ENCODE measurements around the gene SPECC1L.

SPECC1L gene

DNA sequence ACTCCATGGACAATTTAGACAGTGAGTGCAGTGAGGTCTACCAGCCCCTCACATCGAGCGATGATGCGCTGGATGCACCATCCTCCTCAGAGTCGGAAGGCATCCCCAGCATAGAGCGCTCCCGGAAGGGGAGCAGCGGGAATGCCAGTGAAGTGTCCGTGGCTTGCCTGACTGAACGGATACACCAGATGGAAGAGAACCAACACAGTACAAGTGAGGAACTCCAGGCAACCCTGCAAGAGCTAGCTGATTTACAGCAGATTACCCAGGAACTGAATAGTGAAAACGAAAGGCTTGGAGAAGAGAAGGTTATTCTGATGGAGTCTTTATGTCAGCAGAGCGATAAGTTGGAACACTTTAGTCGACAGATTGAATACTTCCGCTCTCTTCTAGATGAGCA, 51.4 kb downstream of the SPECC1L start:
- Histone ChIP-seq H3K9me3 (ENCODE audit: control insufficient read depth, low read length) (no peaks in the 10 kb centered on the region), H3K36me3 (ENCODE audit: control insufficient read depth, insufficient read depth, low read length) (peaks cover 3% of the 10 kb centered on the region), H3K4me1 (ENCODE audit: control insufficient read depth, insufficient read depth, low read length) (no peaks in the 10 kb centered on the region), H3K4me3 (ENCODE audit: low read length) (no peak overlapping the region), H3K27me3 (ENCODE audit: control insufficient read depth, insufficient read depth, low read length) (no peaks in the 10 kb centered on the region), H3K9ac (ENCODE audit: low read length) (no peak overlapping the region)

- Histone ChIP-seq H3K9me3 (ENCODE audit: control insufficient read depth, low read length) (no peaks in the 10 kb centered on the region), H3K36me3 (ENCODE audit: control insufficient read depth, insufficient read depth, low read length) (peaks cover 3% of the 10 kb centered on the region), H3K4me1 (ENCODE audit: control insufficient read depth, insufficient read depth, low read length) (no peaks in the 10 kb centered on the region)
Observed at GRCh38 chr22:24322522-24322921, 51.9 kb downstream of the SPECC1L start.

GRCh38 chr22:24323233-24323632, 52.6 kb downstream of the SPECC1L start:
- no peak overlapping the region for H3K9ac ChIP-seq (ENCODE audit: low read length)

More at GRCh38 chr22:24322522-24322921, 51.9 kb downstream of the SPECC1L start:
- Histone ChIP-seq H3K4me3 (ENCODE audit: low read length) (no peak overlapping the region), H3K9ac (ENCODE audit: low read length) (no peak overlapping the region), H3K27me3 (ENCODE audit: control insufficient read depth, insufficient read depth, low read length) (no peaks in the 10 kb centered on the region)

DNA sequence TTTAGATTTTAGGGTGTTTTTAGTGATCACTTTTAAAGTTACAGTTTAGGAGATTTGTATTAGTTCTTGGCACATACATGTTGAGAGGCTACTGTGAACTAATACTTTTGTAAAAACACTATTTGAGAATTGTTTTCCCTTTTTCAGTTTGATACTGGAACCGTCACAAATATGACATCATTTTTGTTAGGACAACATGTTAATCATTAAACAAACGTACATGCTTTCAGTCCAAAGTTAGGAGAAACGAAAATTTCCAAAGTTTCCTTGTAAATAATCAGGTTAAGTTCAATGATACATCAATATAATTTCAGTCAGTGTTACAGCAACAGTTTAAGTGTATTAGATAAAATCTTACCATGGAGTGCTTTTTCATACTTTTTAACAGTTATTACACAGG, 53.1 kb downstream of the SPECC1L start:
- Histone ChIP-seq H3K9ac (ENCODE audit: low read length) (no peak overlapping the region), H3K4me1 (ENCODE audit: control insufficient read depth, insufficient read depth, low read length) (no peaks in the 10 kb centered on the region), H3K9me3 (ENCODE audit: control insufficient read depth, low read length) (no peaks in the 10 kb centered on the region), H3K36me3 (ENCODE audit: control insufficient read depth, insufficient read depth, low read length) (peaks cover 3% of the 10 kb centered on the region), H3K27me3 (ENCODE audit: control insufficient read depth, insufficient read depth, low read length) (no peaks in the 10 kb centered on the region), H3K4me3 (ENCODE audit: low read length) (no peak overlapping the region)

More at GRCh38 chr22:24323233-24323632, 52.6 kb downstream of the SPECC1L start:
- H3K9me3 ChIP-seq (ENCODE audit: control insufficient read depth, low read length), result no peaks in the 10 kb centered on the region
- no peaks in the 10 kb centered on the region for H3K4me1 ChIP-seq (ENCODE audit: control insufficient read depth, insufficient read depth, low read length)
- H3K27me3 ChIP-seq (ENCODE audit: control insufficient read depth, insufficient read depth, low read length), result no peaks in the 10 kb centered on the region
- no peak overlapping the region for H3K4me3 ChIP-seq (ENCODE audit: low read length)
- H3K36me3 ChIP-seq (ENCODE audit: control insufficient read depth, insufficient read depth, low read length), result peaks cover 3% of the 10 kb centered on the region

GRCh38 chr22:24324137-24324536, 53.5 kb downstream of the SPECC1L start:
- no peak overlapping the region for H3K4me3 ChIP-seq (ENCODE audit: low read length)
- peaks cover 3% of the 10 kb centered on the region for H3K36me3 ChIP-seq (ENCODE audit: control insufficient read depth, insufficient read depth, low read length)
- H3K9me3 ChIP-seq (ENCODE audit: control insufficient read depth, low read length), result no peaks in the 10 kb centered on the region
- H3K4me1 ChIP-seq (ENCODE audit: control insufficient read depth, insufficient read depth, low read length), result no peaks in the 10 kb centered on the region
- no peaks in the 10 kb centered on the region for H3K27me3 ChIP-seq (ENCODE audit: control insufficient read depth, insufficient read depth, low read length)
- H3K9ac ChIP-seq (ENCODE audit: low read length), result no peak overlapping the region

- Histone ChIP-seq H3K4me3 (ENCODE audit: low read length) (no peak overlapping the region), H3K27me3 (ENCODE audit: control insufficient read depth, insufficient read depth, low read length) (no peaks in the 10 kb centered on the region), H3K36me3 (ENCODE audit: control insufficient read depth, insufficient read depth, low read length) (peaks cover 1% of the 10 kb centered on the region), H3K9me3 (ENCODE audit: control insufficient read depth, low read length) (no peaks in the 10 kb centered on the region), H3K4me1 (ENCODE audit: control insufficient read depth, insufficient read depth, low read length) (no peaks in the 10 kb centered on the region), H3K9ac (ENCODE audit: low read length) (no peak overlapping the region)
Observed at GRCh38 chr22:24325105-24325757, 54.6 kb downstream of the SPECC1L start.

- Histone ChIP-seq H3K4me3 (ENCODE audit: low read length) (no peak overlapping the region), H3K36me3 (ENCODE audit: control insufficient read depth, insufficient read depth, low read length) (peaks cover 8% of the 10 kb centered on the region), H3K27me3 (ENCODE audit: control insufficient read depth, insufficient read depth, low read length) (no peaks in the 10 kb centered on the region), H3K4me1 (ENCODE audit: control insufficient read depth, insufficient read depth, low read length) (no peaks in the 10 kb centered on the region), H3K9me3 (ENCODE audit: control insufficient read depth, low read length) (no peaks in the 10 kb centered on the region), H3K9ac (ENCODE audit: low read length) (no peak overlapping the region)
Observed at GRCh38 chr22:24326266-24326665, 55.6 kb downstream of the SPECC1L start.

- Histone ChIP-seq H3K9ac (ENCODE audit: low read length) (no peak overlapping the region), H3K4me1 (ENCODE audit: control insufficient read depth, insufficient read depth, low read length) (no peaks in the 10 kb centered on the region), H3K9me3 (ENCODE audit: control insufficient read depth, low read length) (no peaks in the 10 kb centered on the region), H3K36me3 (ENCODE audit: control insufficient read depth, insufficient read depth, low read length) (peaks cover 8% of the 10 kb centered on the region), H3K4me3 (ENCODE audit: low read length) (no peak overlapping the region), H3K27me3 (ENCODE audit: control insufficient read depth, insufficient read depth, low read length) (no peaks in the 10 kb centered on the region)
Observed at GRCh38 chr22:24327832-24328231, 57.2 kb downstream of the SPECC1L start.

DNA sequence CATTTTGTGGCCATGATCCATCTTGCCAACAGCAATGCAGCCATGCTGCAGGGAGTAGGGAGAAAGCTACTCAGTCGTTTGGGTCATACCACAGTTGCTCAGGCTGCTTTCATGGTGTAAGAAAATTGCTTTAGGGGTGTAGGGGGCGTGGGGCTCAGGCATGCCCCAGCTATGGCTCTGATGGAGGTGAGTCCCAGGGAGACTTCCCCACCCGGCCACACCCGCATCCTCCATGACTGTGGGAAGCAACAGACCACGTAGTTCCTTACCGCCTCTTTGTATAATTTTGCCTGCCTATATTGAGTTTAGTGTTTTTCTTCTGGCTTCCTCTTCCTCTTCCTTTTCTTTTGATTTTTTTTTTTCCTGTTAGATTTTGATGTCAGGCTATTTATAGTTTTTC, 58.8 kb downstream of the SPECC1L start:
- Histone ChIP-seq H3K4me3 (ENCODE audit: low read length) (no peak overlapping the region), H3K27me3 (ENCODE audit: control insufficient read depth, insufficient read depth, low read length) (no peaks in the 10 kb centered on the region), H3K9me3 (ENCODE audit: control insufficient read depth, low read length) (no peaks in the 10 kb centered on the region), H3K36me3 (ENCODE audit: control insufficient read depth, insufficient read depth, low read length) (peaks cover 8% of the 10 kb centered on the region), H3K4me1 (ENCODE audit: control insufficient read depth, insufficient read depth, low read length) (no peaks in the 10 kb centered on the region), H3K9ac (ENCODE audit: low read length) (no peak overlapping the region)

DNA sequence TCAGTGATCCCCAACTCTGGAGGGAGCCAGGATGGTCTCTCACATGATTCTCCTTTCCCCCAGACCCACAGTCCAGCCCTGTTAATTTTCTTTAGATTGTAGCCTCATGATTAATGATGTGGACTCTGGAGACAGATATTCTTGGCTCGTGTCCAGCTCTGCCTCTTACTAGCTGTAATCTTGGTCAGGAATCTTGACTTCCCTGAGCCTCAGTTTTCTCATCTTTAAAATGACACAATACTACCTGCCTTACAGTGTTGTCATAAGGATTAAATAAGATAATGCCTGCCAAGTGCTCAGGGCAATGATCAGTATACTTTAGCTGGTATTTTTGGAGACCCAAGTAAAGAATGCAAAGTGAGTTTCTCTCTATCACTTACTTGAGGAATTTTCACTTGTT, 60.0 kb downstream of the SPECC1L start:
- H3K36me3 ChIP-seq (ENCODE audit: control insufficient read depth, insufficient read depth, low read length), result peaks cover 8% of the 10 kb centered on the region
- no peak overlapping the region for H3K4me3 ChIP-seq (ENCODE audit: low read length)
- no peaks in the 10 kb centered on the region for H3K27me3 ChIP-seq (ENCODE audit: control insufficient read depth, insufficient read depth, low read length)
- H3K4me1 ChIP-seq (ENCODE audit: control insufficient read depth, insufficient read depth, low read length), result no peaks in the 10 kb centered on the region
- no peak overlapping the region for H3K9ac ChIP-seq (ENCODE audit: low read length)
- no peaks in the 10 kb centered on the region for H3K9me3 ChIP-seq (ENCODE audit: control insufficient read depth, low read length)

- Histone ChIP-seq H3K4me3 (ENCODE audit: low read length) (no peak overlapping the region), H3K9ac (ENCODE audit: low read length) (no peak overlapping the region), H3K4me1 (ENCODE audit: control insufficient read depth, insufficient read depth, low read length) (no peaks in the 10 kb centered on the region), H3K9me3 (ENCODE audit: control insufficient read depth, low read length) (no peaks in the 10 kb centered on the region), H3K27me3 (ENCODE audit: control insufficient read depth, insufficient read depth, low read length) (no peaks in the 10 kb centered on the region), H3K36me3 (ENCODE audit: control insufficient read depth, insufficient read depth, low read length) (peaks cover 8% of the 10 kb centered on the region)
Observed at GRCh38 chr22:24331468-24332440, 61.1 kb downstream of the SPECC1L start.

DNA sequence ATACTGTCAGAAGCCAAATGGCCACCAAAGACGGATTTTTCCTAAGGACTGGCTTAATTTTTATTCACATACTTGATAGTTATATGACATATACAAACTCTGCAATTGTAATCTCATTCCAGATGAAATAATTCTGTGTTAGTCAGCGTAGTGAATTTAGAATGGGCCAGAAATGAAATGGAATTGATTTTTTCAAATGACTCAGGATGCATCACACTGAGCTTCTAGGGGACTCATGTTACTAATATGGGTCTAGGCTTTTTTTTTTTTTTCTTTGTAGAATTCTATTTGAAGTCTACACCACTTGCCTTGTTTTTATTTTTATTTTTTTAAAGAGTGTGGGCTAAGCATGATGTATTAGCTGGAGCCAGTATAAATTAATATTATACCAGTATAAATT, 62.7 kb downstream of the SPECC1L start:
- Histone ChIP-seq H3K27me3 (ENCODE audit: control insufficient read depth, insufficient read depth, low read length) (no peaks in the 10 kb centered on the region), H3K4me1 (ENCODE audit: control insufficient read depth, insufficient read depth, low read length) (no peaks in the 10 kb centered on the region), H3K4me3 (ENCODE audit: low read length) (no peak overlapping the region), H3K36me3 (ENCODE audit: control insufficient read depth, insufficient read depth, low read length) (peaks cover 8% of the 10 kb centered on the region), H3K9ac (ENCODE audit: low read length) (no peak overlapping the region), H3K9me3 (ENCODE audit: control insufficient read depth, low read length) (no peaks in the 10 kb centered on the region)
